GM12891 (cell line): ENCODE data around the gene CCSAP.

Experiments used
- PAX5 ChIP-seq: IDR thresholded peaks from 2 replicates; pipeline ENCODE4 v1.6.1; 2011; ENCODE audit warnings: low read length, moderate library complexity, mild to moderate bottlenecking; ENCODE audit not compliant: insufficient read depth, severe bottlenecking
- POLR2A ChIP-seq: IDR thresholded peaks from 2 replicates; pipeline ENCODE4 v1.6.1; 2011; ENCODE audit warnings: low read depth, low read length, control low read depth
- POLR2AphosphoS5 ChIP-seq: IDR thresholded peaks from 2 replicates; pipeline ENCODE4 v1.6.1; 2011; ENCODE audit warnings: low read depth, low read length, control low read depth
- POU2F2 ChIP-seq: IDR thresholded peaks from 2 replicates; pipeline ENCODE4 v1.6.1; 2011; ENCODE audit warnings: low read depth, mild to moderate bottlenecking, control low read depth, low read length, moderate library complexity
- SPI1 ChIP-seq: IDR thresholded peaks from 2 replicates; pipeline ENCODE4 v1.6.1; 2011; ENCODE audit warnings: low read depth, low read length, control low read depth
- TAF1 ChIP-seq: IDR thresholded peaks from 2 replicates; pipeline ENCODE4 v1.6.1; 2011; ENCODE audit warnings: low read depth, low read length, control low read depth

DNA sequence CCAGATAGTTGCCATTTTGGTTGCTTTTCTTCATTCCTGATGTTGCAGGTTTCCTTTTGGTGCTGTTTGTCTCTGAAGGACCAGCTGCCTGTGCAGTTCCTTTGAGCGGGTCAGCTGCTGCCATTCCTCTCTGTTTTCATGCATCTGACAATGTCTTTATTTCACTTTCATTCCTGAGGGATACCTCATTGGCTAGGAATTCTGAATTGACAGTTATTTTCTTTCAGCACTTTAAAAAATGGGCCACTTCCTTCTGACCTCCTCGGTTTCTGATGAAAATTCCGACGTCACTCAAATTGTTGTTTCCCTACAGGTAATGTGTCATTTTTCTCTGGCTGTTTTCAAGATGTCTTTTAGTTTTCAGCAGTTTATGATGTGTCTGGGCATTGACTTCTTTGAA lies 24.8 kb downstream of the CCSAP start:
- TF ChIP-seq POLR2A: no peak
- TF ChIP-seq POLR2AphosphoS5: no peak
- TF ChIP-seq POU2F2: no peak
- TF ChIP-seq SPI1: no peak
- no peak for TF ChIP-seq TAF1
- no peak for TF ChIP-seq PAX5
